HUES6 (cell line): ENCODE results near the gene SRP72.

Experiments
- H3K27ac ChIP-seq: 2 replicates; pipeline ENCODE4 v1.7.0; 2013; ENCODE audit warnings: low read depth, mild to moderate bottlenecking, low read length, inconsistent platforms
- H3K27me3 ChIP-seq: 2 replicates; pipeline ENCODE4 v1.6.1; 2013; ENCODE audit warnings: low read length; ENCODE audit not compliant: control insufficient read depth, insufficient read depth
- H3K36me3 ChIP-seq: 2 replicates; pipeline ENCODE4 v1.6.1; 2013; ENCODE audit warnings: low read length; ENCODE audit not compliant: control insufficient read depth, insufficient read depth
- H3K4me1 ChIP-seq: 2 replicates; pipeline ENCODE4 v1.6.1; 2013; ENCODE audit warnings: low read length; ENCODE audit not compliant: control insufficient read depth, insufficient read depth
- H3K4me3 ChIP-seq: 2 replicates; pipeline ENCODE4 v1.5.1; 2013; ENCODE audit warnings: low read depth, low read length
- H3K9ac ChIP-seq: one replicate; pipeline ENCODE4 v1.6.1; 2013; ENCODE audit warnings: mild to moderate bottlenecking, low read length
- H3K9me3 ChIP-seq: 2 replicates; pipeline ENCODE4 v1.6.1; 2013; ENCODE audit warnings: low read depth, low read length; ENCODE audit not compliant: control insufficient read depth, insufficient read depth

SRP72 gene

DNA sequence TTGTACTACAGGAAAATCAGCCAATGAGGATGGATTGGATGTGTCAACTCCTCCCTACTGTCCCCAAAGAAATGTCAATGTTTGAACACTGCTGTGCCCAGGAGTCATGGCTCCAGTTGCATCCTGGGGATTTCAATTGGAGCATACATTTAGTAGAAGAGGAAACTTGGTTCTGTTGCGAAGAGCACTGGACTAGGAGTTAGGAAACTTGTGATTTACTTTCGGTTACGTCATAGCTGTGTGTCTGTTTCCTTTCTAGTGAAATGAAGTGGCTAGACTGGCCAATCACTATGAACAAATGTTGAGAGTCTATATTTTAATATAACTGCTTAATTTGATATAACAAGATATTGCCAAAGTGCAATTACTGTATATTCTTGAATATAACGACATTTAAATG lies 73.4 kb downstream of the SRP72 start:
- no peaks in the 10 kb centered on the region for H3K36me3 ChIP-seq
- no peaks in the 10 kb centered on the region for H3K4me1 ChIP-seq
- peaks cover 8% of the 10 kb centered on the region for H3K27me3 ChIP-seq
- no peak overlapping the region for H3K27ac ChIP-seq
- H3K4me3 ChIP-seq, result no peak overlapping the region
- H3K9ac ChIP-seq, result no peak overlapping the region
- H3K9me3 ChIP-seq, result no peaks in the 10 kb centered on the region

DNA sequence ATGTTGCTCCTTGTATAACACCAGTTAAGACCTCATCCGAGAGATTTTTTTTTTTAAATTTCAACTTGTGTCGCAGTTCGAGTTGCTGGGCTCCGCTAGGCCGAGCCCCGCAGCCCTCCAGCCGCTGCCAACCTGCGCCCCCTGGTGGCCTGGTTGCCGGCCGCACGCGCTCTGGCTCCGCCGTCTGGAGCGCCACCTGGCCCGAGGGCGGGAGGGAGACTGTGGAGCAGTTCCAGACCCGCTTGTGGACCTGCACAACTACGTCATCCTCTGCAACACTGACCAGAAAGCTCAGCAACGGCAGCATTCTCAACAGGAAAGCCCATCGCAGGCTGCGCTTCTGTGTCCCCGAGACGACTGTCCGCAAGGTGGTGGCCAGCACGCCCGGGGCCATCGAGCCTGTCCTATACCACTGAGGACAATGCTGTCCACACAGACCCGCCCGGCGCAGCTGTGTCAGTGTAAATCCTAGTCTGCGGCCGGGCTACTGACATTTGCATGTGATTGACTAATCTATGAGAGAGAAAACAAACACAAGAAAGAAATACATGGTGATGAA lies 77.2 kb downstream of the SRP72 start:
- no peaks in the 10 kb centered on the region for H3K4me1 ChIP-seq
- peaks cover 8% of the 10 kb centered on the region for H3K27me3 ChIP-seq
- H3K4me3 ChIP-seq, result peak overlapping the region; percentile 65
- H3K9me3 ChIP-seq, result no peaks in the 10 kb centered on the region
- H3K36me3 ChIP-seq, result no peaks in the 10 kb centered on the region
- peak overlapping the region; percentile 18 for H3K9ac ChIP-seq
- H3K27ac ChIP-seq, result no peak overlapping the region

DNA sequence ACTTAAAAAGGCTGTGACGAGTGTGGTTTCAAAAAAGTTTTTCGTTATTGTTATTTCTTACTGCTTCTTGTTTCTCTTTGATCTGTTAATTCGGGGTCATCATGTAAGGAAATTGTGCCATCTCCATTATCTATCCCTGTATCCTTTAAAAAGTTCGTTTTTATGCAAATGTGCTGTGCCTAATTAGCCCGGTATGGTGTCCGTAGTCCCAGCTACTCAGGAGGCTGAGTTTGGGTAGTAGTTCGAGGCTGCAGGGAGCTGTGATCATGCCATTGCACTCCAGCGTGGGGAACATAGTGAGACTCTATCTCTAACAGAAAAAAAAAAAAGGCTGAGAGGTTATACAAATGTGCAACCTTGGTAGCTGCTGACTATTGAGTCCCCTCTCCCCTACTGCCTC lies 83.2 kb downstream of the SRP72 start:
- H3K27ac ChIP-seq, result no peak overlapping the region
- no peaks in the 10 kb centered on the region for H3K27me3 ChIP-seq
- no peak overlapping the region for H3K9ac ChIP-seq
- H3K9me3 ChIP-seq, result no peaks in the 10 kb centered on the region
- H3K4me3 ChIP-seq, result no peak overlapping the region
- 0 out of 2 replicates have a peak, but pooled peaks cover 3% of the 10 kb centered on the region for H3K4me1 ChIP-seq
- no peaks in the 10 kb centered on the region for H3K36me3 ChIP-seq

DNA sequence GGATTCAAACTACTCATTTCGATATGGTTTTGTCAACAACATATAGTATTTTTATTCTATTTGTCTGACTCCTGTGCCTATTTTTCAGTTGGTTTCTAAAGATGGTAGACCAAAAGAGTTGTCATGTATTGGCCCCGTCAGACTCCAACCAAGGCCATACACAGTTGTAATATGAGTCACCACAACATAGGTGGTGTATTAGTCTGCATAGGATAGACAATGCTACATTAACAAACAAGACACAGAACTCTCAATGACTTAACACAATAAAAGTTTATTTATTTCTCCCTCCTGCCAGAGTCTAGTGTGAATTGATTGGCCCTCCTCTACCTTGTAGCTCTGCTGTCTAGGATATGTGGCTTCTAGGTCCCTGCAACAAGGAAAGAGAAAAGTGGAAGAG lies 84.1 kb downstream of the SRP72 start:
- H3K9ac ChIP-seq, result no peak overlapping the region
- H3K9me3 ChIP-seq, result no peaks in the 10 kb centered on the region
- no peak overlapping the region for H3K27ac ChIP-seq
- 0 out of 2 replicates have a peak, but pooled peaks cover 3% of the 10 kb centered on the region for H3K4me1 ChIP-seq
- H3K36me3 ChIP-seq, result no peaks in the 10 kb centered on the region
- H3K4me3 ChIP-seq, result no peak overlapping the region
- no peaks in the 10 kb centered on the region for H3K27me3 ChIP-seq

DNA sequence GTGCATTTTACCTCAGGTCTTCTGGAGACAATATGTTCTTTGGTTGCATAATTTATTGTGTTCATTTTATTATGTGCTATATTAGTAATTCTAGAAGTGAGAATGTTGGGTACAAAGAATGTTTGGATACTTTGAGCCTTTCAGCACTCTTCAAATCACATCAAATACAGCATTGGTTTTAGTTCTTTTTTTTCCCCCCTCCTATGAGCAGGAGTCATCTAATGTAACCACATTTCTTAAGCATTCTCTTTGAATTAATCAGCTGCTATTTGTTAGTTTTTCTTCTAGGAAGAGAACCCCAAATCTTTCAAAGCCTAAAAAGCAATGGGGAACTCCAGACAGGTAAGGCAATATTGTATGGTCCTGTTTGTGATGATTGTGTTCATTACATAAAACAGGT lies 84.9 kb downstream of the SRP72 start:
- H3K9me3 ChIP-seq, result no peaks in the 10 kb centered on the region
- no peaks in the 10 kb centered on the region for H3K36me3 ChIP-seq
- no peak overlapping the region for H3K27ac ChIP-seq
- H3K4me3 ChIP-seq, result no peak overlapping the region
- 0 out of 2 replicates have a peak, but pooled peaks cover 3% of the 10 kb centered on the region for H3K4me1 ChIP-seq
- H3K27me3 ChIP-seq, result no peaks in the 10 kb centered on the region
- no peak overlapping the region for H3K9ac ChIP-seq
